Hematopoietic multipotent progenitor cell treated with erythropoietin and hydrocortisone succinate and interleukin-3 and kit ligand, for 8 days (in vitro differentiated cells): Measurements from ENCODE around the gene PRMT2.

Source experiments
- DNase-seq: peaks from one replicate; pipeline ENCODE4 v3.0.0-alpha.2; 2015

Gene PRMT2

DNA sequence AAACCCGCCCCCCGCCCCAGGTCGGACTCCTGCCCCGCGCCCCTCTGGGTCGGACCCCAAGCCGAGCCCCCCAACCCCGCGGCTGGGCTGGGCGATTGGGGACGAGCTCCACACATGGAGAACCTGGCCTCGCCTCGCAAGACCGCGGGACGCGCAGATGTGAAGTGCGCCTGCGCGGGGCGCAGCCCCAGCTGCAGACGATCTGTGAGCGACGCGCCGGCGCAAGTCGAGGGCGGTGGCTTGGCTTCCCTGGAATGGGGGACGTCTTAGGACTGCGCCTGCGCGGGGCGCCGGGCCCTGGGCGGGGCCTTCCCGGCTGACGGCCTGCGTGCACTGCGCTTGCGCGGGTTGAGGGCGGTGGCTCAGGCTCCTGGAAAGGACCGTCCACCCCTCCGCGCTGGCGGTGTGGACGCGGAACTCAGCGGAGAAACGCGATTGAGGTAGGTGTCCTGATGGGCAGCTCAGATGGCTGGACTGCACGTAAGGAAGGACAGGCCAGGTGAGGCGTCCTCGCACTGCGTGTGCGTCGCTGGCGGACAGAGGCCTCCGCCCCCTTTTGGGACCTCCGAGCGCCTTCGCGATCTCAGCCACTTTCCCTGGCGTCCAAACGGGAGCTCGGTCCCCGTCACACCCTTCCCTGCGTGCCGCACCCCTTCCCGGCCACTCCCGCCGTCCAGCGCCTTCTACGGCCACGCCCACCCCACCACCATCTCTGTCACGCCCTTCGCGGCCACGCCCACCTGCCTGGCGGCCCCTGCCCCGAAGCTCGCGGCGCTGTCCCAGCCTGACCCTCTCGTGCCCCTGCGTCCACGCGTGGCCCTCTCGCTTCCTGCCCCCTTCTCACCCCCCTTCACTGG, at the start of gene PRMT2:
Gene PRMT2, plus strand, starts transcription at position 351 of the 857 bp plus-strand sequence. CDS start 1,278 bp downstream, outside the sequence.
- peak; percentile 97 for DNase-seq

DNA sequence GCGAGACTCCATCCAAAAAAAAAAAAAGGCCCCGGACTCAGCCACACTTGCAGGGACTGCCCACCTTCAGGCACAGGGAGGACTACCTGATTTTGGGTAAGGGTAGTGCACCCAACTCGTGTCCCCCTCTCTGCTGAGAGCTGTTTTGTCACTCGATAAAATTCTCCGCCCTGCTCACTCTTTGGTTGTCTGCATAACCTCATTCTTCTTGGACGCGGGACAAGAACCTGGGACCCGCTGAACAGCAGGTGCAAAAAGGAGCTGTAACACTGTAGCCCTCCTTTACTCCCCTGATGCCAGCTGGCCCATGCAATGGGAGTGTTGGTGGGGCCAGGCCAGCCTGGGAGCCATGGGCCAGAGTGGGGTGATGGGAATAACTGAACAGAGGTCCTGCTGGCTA, 41.2 kb upstream of the PRMT2 start:
- DNase-seq: no peak

DNA sequence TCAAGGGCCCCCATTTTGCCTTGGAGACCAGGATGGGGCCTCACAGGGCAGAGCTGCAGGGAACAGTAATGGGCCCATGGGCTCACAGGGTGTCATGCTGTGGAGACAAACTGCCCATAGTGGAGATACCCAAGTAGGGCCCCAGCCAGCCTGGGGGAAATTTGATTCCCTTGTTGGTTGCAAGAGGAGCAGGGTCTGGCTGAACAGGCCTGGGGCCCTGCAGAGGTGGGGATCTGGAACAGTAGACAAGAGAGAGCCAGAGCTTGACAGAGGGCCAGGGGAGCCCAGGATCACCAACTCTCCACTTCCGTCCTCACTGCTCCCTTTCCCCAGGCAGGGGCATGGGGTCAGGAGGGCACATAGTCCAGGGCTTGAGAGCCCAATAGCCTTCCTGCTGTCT, 39.3 kb upstream of the PRMT2 start:
- DNase-seq: no peak

DNA sequence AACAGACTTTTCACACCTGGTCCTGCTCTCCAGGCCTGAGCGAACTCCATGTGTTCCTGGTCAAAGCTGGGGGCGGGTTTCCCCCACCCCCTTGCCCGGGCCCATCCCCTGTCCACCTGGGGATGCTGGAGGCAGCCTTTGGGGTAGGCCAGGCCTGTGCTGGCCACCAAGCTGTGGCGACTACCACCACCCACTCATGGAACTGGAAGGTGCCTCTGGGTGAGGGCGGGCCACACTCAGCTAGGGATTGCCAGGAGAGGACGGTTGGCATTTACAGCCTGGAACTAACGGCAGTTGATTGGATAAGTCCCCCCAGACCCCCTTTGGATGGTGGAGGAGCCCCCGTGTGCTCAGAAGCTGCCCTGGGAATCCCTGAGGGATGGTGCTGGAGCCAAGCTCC, 38.4 kb upstream of the PRMT2 start:
- DNase-seq: no peak

GRCh38 chr21:46597896-46598343, 37.6 kb upstream of the PRMT2 start:
- no peak for DNase-seq

DNA sequence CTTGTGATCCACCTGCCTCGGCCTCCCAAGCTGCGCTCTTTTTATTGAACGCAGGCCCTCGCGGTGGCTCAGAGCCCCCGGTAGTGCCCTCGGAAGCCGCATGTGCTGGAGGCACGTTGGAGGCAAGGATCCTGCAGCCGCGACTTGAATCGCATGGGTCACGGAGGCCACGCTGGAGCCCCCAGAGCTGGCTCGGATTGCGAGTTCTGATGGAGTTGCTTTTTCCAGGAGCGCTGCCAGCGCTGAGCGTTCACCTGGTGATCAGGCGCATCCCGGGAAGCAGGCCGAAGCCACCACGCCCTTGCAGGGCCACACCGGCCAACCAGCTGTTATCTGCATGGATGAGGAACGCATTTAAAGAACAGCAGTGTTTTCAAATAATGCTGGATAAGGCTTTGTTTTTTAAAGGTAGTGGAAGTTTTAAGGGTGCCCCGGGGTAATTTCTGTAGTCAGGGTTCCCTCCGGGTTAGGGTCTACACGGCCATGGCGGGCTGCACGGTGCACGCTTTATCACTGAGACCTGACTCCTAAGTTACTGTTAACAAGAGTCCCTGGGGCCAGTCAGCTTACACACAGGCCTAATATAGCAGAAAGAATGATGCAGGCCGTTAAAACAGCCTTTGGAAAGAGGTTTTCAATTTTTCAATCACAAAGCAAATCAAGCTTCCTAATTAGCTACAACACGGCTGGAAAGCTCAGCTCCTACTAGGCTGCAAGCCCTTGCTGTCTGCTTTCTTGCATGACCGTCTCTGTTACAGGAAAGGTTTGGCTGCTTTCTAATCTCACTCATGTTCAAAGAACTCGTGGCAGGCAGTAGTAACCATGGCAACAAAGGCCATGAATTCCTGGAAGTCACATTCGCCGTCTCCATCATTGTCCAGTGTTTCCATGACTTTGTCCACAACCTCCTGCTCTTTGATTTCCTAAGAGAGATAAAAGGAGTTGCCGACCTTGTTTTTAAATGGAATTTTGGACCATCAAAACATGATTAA, 36.6 kb upstream of the PRMT2 start:
- DNase-seq: peak; percentile 14

DNA sequence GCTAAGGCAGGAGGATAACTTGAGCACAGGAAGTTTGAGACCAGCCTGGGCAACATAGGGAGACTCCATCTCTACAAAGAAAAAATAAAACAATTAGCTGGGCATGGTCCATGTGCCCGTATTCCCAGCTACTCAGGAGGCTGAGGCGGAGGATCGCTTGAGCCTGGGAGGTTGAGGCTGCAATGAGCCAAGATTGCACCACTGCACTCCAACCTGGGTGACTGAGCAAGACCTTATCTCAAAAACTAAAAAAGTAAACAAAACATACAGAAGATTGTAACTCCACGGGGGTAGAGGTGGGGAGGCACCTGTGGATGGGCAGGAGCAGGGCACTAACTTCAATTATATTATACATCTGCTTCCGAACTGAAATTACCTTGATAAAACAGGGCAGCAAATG, 35.2 kb upstream of the PRMT2 start:
- DNase-seq: no peak

- DNase-seq: no peak
These were observed 34.5 kb upstream of the PRMT2 start for GRCh38 chr21:46600978-46601377.

DNA sequence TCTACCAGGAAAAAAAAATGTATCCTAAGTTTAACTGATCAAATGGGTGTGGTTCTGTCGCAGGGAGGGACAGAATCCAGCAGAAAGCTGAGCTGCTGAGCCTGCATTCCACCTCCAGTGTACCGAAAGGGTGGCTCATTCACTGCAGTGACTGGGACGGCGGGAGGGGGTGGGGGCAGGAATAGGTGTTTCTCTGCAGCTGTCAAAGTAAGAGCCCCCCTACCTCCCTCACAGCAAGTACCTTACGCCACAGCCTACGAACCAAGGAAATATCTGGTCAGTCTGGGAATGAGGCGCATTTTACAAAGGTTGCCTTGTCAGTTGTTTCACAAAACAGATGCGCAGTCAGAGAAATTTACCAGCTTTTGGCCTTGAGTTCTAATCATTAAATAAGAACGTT, 32.2 kb upstream of the PRMT2 start:
- no peak for DNase-seq

DNA sequence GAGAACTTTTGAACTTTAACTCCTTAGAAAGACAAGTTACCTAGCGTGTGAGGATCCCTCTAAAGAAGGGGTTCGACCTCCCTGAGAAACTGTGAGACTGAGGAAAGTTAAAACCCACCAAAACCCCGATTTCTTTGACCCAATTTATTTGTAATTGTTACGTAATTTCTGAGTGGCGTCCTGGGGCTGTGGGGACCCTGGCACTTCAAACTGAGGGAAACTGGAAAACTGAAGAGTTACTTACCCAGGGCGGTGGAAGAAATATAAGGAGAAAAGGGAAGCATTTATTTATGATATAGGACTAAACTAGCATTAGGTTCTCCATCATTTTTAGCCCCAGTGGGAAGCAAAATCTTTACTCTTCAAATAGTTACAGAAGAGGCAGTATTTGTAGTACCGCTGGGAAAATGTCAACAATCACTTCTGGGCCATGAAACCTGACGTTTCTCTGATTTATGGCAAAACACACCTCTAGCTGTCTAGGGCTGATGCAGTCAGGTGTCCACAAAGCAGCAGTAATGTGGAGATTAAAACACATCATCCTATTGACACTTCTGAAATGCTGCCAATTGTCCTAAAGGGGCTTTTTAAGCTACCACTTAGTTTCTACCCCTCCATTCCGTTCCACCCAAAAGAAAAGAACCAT, 31.0 kb upstream of the PRMT2 start:
- no peak for DNase-seq

DNA sequence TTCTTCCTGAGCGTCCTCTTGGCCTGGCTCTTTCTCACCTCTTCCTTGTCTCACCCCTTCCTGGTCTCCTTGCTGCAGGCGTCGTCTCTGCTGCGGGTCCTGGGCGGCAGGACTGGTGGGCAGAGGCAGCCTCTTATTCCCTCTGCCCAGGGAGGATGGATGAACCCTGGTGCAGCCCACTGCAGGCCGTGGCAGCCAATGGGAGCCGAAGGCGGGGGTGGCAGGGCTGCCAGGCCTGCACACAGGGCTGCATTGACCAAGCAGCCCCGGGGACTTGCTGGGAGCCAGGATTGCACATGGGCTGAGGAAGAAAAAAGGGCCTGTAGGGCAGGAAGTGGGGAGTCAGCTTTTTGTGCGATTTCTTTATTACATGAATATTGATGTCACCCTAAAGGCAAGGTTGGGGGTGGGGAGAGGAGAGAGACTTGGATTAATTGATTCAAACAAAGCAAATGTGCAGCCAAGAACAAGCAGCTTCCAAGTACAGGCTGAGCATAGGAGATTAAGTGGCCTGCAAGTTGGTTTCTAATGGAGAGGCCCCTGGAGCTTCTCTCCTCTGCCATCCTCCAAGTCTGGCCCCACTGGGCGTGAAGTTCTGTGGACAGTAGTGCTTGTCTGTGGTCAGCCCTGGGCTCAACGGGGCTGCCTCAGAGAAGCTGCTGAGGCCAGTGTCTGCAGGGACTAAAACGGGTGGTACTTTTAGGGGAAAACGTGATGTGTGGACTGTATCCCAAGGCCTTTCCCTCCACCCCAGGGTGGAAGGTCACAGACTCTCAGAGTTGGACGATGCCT, 30.3 kb upstream of the PRMT2 start, which contains the start of gene S100B:
Gene S100B, minus strand, starts transcription at position 108 of the 792 bp plus-strand sequence. CDS start 2,667 bp downstream, outside the sequence.
- no peak for DNase-seq

DNA sequence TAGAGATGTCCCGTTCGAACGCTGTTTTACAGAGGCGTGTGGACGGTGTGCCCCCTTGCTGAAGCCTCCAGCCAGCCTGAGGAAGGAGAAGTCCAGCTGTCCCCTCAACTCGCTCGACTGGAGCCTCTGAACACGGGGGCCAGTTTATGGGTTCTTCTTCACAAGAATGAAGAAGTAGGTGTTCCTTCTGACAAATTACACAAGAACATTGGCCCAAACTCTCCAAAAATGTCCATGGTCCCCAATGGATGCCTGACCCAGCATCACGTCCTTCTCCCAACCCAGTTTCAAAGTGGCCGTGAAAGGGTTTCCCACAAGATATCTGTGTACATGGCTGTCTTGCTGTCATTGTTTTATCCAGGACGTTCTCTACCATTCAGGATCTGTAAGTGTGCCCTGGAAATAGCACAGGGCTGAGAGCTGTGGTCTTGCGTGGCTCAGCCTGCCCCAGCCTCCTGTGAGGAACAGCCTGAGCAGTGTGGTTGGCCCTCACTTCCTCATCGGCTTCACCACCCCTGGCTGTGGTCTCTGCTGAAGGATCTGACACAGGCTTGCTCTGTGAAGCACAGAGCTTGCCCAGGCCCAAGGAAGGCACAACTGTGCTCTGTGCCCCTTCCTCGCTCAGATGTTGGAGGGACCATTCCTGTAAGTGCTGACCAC, 29.6 kb upstream of the PRMT2 start:
- DNase-seq: peak; percentile 47

DNA sequence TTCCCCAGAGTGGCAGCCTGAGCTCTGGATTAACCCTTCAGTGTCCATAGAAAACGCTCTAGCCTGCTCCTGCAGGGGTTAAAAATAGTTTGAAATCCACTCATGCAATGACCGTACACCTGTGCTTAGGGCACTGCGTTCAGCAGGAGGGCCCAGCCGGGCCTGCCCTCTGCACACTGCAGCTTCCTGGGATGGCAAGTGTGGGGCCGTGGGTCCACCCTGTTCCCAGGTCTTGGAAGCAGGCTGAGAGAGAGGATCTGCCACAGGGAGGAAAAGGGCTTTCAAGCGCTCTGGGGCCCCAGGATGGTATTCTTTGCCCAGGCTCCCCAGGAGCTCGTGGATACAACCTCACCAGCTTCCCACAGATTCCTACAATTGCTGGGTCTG, 29.1 kb upstream of the PRMT2 start:
- no peak for DNase-seq

- DNase-seq: no peak
These were observed 27.8 kb upstream of the PRMT2 start for GRCh38 chr21:46607636-46608035.

DNA sequence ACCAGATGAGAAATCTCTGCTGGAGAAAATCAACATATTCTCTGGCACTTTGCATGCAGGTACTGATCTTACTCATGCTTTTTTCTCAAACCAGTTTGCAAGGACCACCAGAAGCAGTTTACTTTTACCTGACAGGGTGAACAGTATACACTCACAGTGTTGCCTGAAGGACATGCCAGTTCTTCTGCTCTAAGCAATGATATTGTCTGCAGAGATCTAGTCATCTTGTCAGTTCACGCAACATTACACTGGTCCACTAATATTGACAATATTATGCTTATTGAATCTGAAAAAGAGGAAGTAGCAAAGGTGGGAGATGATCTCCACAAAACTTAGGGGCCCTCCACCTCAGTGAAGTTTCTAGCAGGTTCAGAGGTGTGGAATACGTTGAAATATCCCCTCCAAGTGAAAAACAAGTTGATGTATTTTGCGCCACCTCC, 26.8 kb upstream of the PRMT2 start:
- DNase-seq: no peak

GRCh38 chr21:46610018-46610701, 25.3 kb upstream of the PRMT2 start:
- DNase-seq: no peak

- DNase-seq: no peak
These were observed 22.1 kb upstream of the PRMT2 start for GRCh38 chr21:46613391-46613790.

DNA sequence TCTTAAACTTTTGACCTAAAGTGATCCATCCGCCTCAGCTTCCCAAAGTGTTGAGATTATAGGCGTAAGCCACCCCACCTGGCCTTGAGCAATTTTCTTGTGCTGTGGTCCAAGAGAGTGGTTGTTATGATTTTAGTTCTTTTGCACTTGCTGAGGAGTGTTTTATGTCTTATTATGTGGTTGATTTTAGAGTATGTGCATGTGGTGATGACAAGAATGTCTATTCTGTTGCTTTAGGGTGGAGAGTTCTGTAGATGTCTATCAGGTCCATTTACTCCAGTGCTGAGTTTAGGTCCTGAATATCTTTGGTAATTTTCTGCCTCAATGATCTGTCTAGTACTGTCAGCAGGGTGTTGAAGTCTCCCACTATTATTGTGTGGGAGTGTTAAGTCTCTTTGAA, 19.4 kb upstream of the PRMT2 start:
- no peak for DNase-seq

GRCh38 chr21:46616656-46617055, 18.8 kb upstream of the PRMT2 start:
- no peak for DNase-seq

- no peak for DNase-seq
These were observed 18.0 kb upstream of the PRMT2 start for GRCh38 chr21:46617267-46618051.
